AG04449 (cell line): ENCODE results near the gene ARPC2.

Source experiments
- CTCF ChIA-PET: fragments of 350-600 bp; formaldehyde crosslinking; extraction: SDS; loops from one replicate; lab custom pipeline; 2021; ENCODE audit warnings: antibody characterized with exemption; lab: Yijun Ruan, JAX
- POLR2A ChIA-PET: fragments of 400-600, 350-600 bp; formaldehyde crosslinking; extraction: SDS; loops from one replicate; lab custom pipeline; 2020; ENCODE audit warnings: antibody characterized with exemption, inconsistent platforms; lab: Yijun Ruan, JAX
- DNase-seq: peaks from one replicate; pipeline ENCODE4 v3.0.0-alpha.2; 2010; ENCODE audit warnings: low read depth, low spot score
- H3K4me3 ChIP-seq: 2 replicates; pipeline ENCODE4 v1.5.1; 2011; ENCODE audit warnings: low read depth, mild to moderate bottlenecking, control low read depth, low read length
- CTCF ChIP-seq: IDR thresholded peaks from one replicate; pipeline ENCODE4 v1.5.1; 2011; ENCODE audit warnings: mild to moderate bottlenecking, moderate library complexity, low read length, control low read depth, inconsistent platforms; ENCODE audit not compliant: insufficient read depth; ENCODE audit errors: missing control alignments

The ARPC2 gene

GRCh38 chr2:218267259-218267658, 50.3 kb downstream of the ARPC2 start:
- TF ChIP-seq CTCF = no peak
- H3K4me3 ChIP-seq = no peak overlapping the region
- DNase-seq = no peak
- CTCF ChIA-PET = interaction anchor here (1.1 to 2.7 kb wide), 3 partner anchors 10 to 129 kb away, joined by 3 to 18 read pairs (median 3); no protein-coding TSS in a partner anchor
- POLR2A ChIA-PET = no interaction called here

GRCh38 chr2:218269900-218270720, 53.1 kb downstream of the ARPC2 start, which contains the start of the genes AAMP and PNKD:
AAMP (minus strand) TSS chr2:218270137; CDS start chr2:218270086, 51 bp downstream.
PNKD (plus strand) TSS chr2:218270519; CDS start chr2:218270536, 17 bp downstream.
- CTCF ChIA-PET = interaction anchor here (0.9 to 10.0 kb wide), 18 partner anchors 9 to 196 kb away, joined by 3 to 193 read pairs (median 8); partner anchors contain the start of genes CATIP, GPBAR1 and TMBIM1
- peak; percentile 18 for TF ChIP-seq CTCF
- peak; percentile 94 for DNase-seq
- peak within 1 kb of the TSS; percentile 97 for H3K4me3 ChIP-seq
- POLR2A ChIA-PET = interaction anchor here (0.8 to 2.5 kb wide), 9 partner anchors 8 to 126 kb away, joined by 3 to 13 read pairs (median 5); partner anchors contain the start of genes GPBAR1 and TMBIM1

- POLR2A ChIA-PET = interaction anchor here (0.9 to 2.5 kb wide), 8 partner anchors 10 to 126 kb away, joined by 3 to 13 read pairs (median 5); partner anchors contain the start of gene GPBAR1
- TF ChIP-seq CTCF = no peak
- peak overlapping the region; percentile 97 for H3K4me3 ChIP-seq
- no peak for DNase-seq
- CTCF ChIA-PET = interaction anchor here (0.9 to 10.0 kb wide), 25 partner anchors 9 to 228 kb away, joined by 3 to 193 read pairs (median 6); partner anchors contain the start of genes CATIP, GPBAR1 and TMBIM1
Measured at GRCh38 chr2:218270721-218271486, 53.9 kb downstream of the ARPC2 start.

GRCh38 chr2:218271487-218271797, 54.5 kb downstream of the ARPC2 start:
- peak overlapping the region; percentile 97 for H3K4me3 ChIP-seq
- POLR2A ChIA-PET = interaction anchor here (1.2 to 2.5 kb wide), 3 partner anchors 12 to 125 kb away, joined by 3 to 13 read pairs (median 6); no protein-coding TSS in a partner anchor

More at GRCh38 chr2:218271487-218271797, 54.5 kb downstream of the ARPC2 start:
- TF ChIP-seq CTCF = no peak
- no peak for DNase-seq
- CTCF ChIA-PET = interaction anchor here (0.9 to 10.0 kb wide), 28 partner anchors 9 to 376 kb away, joined by 3 to 193 read pairs (median 6); partner anchors contain the start of genes CATIP, GPBAR1 and TMBIM1
